ENCODE results near the gene GSG1L. TPM values are rescaled to one million over a fixed set of nuclear protein-coding genes. Genes with fewer than 3 reads are reported as not detected.
"Not testable (repeated sequence)": the region's sequence is repeated elsewhere in the genome, so short reads cannot be mapped to it uniquely, and the experiment has no call there.

Gene GSG1L
- total RNA-seq, 1 donor = not detected

- DNase-seq (ENCODE audit: low read depth in 2 of 3, low spot score in 2 of 3) = no peak
These were observed 143.1 kb downstream of the GSG1L start for GRCh38 chr16:27920391-27920891.

- no peak for DNase-seq (ENCODE audit: low read depth in 2 of 3, low spot score in 2 of 3)
These were observed 144.8 kb downstream of the GSG1L start for GRCh38 chr16:27918755-27919154.

- no peak for DNase-seq (ENCODE audit: low read depth in 2 of 3, low spot score in 2 of 3)
These were observed 145.6 kb downstream of the GSG1L start for GRCh38 chr16:27917949-27918348.

- DNase-seq (ENCODE audit: low read depth in 2 of 3, low spot score in 2 of 3) = no peak
These were observed 152.0 kb downstream of the GSG1L start for GRCh38 chr16:27911486-27911885.

GRCh38 chr16:27907457-27907972, 156.0 kb downstream of the GSG1L start:
- DNase-seq (ENCODE audit: low read depth in 2 of 3, low spot score in 2 of 3) = no peak

- DNase-seq (ENCODE audit: low read depth in 2 of 3, low spot score in 2 of 3) = no peak
These were observed 156.6 kb downstream of the GSG1L start for GRCh38 chr16:27906883-27907282.

GRCh38 chr16:27903046-27903655, 160.4 kb downstream of the GSG1L start:
- no peak for DNase-seq (ENCODE audit: low read depth in 2 of 3, low spot score in 2 of 3)

- no peak for DNase-seq (ENCODE audit: low read depth in 2 of 3, low spot score in 2 of 3)
These were observed 161.0 kb downstream of the GSG1L start for GRCh38 chr16:27902551-27902950.

DNA sequence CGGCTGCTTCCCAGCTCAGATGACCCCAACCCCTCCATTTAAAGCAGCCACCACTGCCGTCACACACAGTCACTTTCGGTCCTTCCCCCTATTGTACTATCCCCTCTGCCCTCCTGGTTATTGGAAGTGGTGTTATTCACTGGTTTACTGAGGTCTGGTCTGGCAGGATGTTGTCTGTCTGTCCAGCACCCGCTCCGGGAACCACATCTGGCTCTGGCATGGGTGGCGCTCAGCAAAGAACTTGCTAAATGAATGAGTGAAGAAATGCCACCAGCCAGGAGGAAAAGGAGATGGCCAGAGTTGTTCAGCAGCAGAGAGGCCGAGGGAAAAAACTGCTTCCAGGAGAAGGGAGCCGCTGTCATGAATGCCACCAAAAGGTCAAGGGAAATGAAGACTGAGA, 161.6 kb downstream of the GSG1L start:
- DNase-seq (ENCODE audit: low read depth in 2 of 3, low spot score in 2 of 3) = no peak

GRCh38 chr16:27899736-27900135, 163.8 kb downstream of the GSG1L start:
- no peak for DNase-seq (ENCODE audit: low read depth in 2 of 3, low spot score in 2 of 3)

DNA sequence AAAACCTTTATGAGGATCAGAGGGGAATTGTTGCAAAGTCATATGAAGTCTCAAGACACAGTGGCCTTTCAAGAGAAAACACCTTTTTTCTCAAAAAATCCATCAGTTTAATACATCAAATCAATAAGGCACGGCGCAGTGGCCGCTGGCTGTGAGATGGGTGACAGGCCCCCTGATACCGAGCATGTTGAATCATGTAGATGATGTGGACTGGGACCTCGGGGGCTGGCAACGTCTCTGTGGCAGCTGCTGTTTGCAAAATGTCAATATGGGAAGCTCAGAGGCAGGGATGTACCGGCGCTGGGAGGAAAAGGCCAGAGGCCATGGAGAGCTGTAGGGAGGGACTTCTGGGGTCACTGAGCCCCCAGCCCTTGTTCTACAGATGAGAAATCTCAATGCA, 169.1 kb downstream of the GSG1L start:
- DNase-seq (ENCODE audit: low read depth in 2 of 3, low spot score in 2 of 3) = no peak

DNA sequence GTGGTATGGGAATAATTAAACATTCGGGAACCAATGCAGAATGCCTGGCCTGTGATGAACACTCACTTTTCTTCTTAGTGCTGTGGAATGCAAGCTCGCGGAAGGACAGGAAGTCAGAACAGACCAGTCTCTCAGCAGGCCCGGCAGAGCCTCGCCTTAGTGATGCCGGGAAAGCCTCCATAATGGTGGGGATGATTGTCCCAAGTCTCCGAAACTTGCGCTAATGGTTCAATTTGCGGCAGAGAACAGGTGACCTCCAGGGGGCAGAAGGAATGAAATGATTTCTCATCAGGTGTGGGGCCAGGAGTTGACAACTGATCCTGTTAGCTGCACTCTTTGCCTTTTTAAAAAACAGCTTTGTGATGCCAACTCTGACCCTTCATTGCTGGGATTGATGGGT, 170.6 kb downstream of the GSG1L start:
- no peak for DNase-seq (ENCODE audit: low read depth in 2 of 3, low spot score in 2 of 3)

GRCh38 chr16:27890866-27891265, 172.6 kb downstream of the GSG1L start:
- DNase-seq (ENCODE audit: low read depth in 2 of 3, low spot score in 2 of 3) = no peak

DNA sequence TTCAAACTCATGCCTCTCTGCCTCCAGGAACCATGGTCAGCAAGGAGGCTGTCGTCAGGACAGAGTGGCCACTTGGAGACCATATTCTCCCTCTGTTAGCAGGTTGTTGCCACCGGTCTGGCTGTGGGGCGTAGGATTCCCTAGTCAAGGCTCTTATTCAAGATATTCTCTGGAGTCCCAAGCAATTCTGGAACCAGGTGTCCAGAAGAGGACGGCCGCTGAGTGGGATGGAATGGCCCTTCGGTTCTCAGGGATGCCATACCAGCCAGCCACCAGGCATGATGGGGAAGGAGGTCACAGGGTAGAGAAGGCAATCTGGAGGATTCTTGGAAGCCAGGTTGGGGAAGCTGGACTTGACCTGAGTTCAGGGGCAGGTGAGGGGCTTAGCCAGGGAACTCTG, 173.5 kb downstream of the GSG1L start:
- no peak for DNase-seq (ENCODE audit: low read depth in 2 of 3, low spot score in 2 of 3)

- no peak for DNase-seq (ENCODE audit: low read depth in 2 of 3, low spot score in 2 of 3)
These were observed 179.9 kb downstream of the GSG1L start for GRCh38 chr16:27883576-27883975.

GRCh38 chr16:27880287-27880686, 183.2 kb downstream of the GSG1L start:
- DNase-seq (ENCODE audit: low read depth in 2 of 3, low spot score in 2 of 3) = no peak

DNA sequence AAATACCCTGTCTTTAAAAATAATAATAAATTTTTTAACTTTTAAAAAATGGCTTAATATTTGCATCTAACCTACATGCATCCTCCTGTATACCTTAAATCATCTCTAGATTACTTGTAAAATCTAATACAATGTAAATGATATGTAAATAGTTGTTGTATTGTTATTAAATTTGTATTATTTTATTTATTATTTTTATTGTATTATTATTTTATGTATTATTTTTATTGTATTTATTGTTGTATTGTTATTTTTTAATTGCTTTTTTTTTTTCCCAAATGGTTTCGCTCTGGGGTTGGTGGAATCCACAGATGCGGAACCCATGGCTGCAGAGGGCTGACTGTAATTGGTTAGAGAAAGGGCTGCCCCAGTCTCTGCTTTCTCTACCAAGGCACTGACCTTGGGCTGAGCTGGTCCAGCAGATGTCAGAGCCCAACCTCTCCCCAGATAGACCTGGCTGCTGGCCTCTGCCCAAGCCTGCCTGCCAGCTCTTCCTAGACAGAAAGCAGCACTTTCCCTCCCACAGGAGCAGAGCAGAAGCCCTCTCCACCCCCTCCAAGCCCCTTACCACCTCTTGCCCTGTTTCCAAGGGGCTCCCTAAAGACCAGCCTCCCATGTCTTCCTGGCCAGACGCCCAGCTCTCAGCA, 183.8 kb downstream of the GSG1L start:
- DNase-seq (ENCODE audit: low read depth in 2 of 3, low spot score in 2 of 3) = no peak

- DNase-seq (ENCODE audit: low read depth in 2 of 3, low spot score in 2 of 3) = not testable (repeated sequence)
These were observed 190.9 kb downstream of the GSG1L start for GRCh38 chr16:27872627-27873026.

DNA sequence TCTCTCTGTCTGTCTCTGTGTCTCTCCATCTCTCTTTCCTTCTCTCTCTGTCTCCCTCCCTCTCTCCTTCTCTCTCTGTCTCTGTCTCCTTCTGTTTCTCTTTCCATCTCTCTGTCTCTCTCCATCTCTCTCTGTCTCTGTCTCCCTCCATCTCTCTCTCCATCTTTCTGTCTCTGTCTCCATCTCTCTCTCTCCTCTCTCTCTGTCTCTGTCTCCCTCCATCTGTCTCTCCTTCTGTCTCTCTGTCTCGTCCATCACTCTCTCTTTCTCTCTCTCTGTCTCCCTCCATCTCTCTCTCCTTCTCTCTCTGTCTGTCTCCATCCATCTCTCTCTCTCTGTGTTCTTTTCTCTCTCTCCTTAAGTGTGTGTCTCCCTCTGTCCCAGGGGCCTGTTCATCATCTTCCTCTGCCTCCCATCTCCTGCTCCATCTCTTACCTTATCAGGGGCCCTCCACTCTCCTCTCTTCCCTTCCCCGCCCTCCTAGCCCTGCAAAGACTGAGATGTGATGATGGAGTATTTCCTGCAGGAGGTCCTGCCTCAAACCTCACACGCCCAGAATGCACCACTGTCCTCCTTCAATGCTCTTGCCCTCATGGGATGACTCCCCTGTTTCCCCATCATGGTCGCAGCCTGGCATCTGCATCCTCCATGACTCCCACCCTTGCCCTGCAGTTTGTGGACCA, 193.3 kb downstream of the GSG1L start:
- DNase-seq (ENCODE audit: low read depth in 2 of 3, low spot score in 2 of 3) = no peak

- no peak for DNase-seq (ENCODE audit: low read depth in 2 of 3, low spot score in 2 of 3)
These were observed 194.1 kb downstream of the GSG1L start for GRCh38 chr16:27869411-27869810.

GRCh38 chr16:27868180-27868579, 195.3 kb downstream of the GSG1L start:
- no peak for DNase-seq (ENCODE audit: low read depth in 2 of 3, low spot score in 2 of 3)

Data from hematopoietic multipotent progenitor cell (in vitro differentiated cells).